ENCODE results near the gene PLK4.
"Not testable (repeated sequence)": the region's sequence is repeated elsewhere in the genome, so short reads cannot be mapped to it uniquely, and the experiment has no call there.

Gene PLK4

GRCh38 chr4:127905029-127905428 lies 24.3 kb downstream of the PLK4 start:
- DNase-seq (ENCODE audit: low read depth in 2 of 2), result no peak

GRCh38 chr4:127916512-127916911 lies 35.8 kb downstream of the PLK4 start:
- no peak for DNase-seq (ENCODE audit: low read depth in 2 of 2)

GRCh38 chr4:127917151-127917550 lies 36.5 kb downstream of the PLK4 start:
- DNase-seq (ENCODE audit: low read depth in 2 of 2), result no peak

GRCh38 chr4:127920521-127920920 lies 39.8 kb downstream of the PLK4 start:
- no peak for DNase-seq (ENCODE audit: low read depth in 2 of 2)

GRCh38 chr4:127922226-127922625 lies 41.5 kb downstream of the PLK4 start:
- no peak for DNase-seq (ENCODE audit: low read depth in 2 of 2)

- DNase-seq (ENCODE audit: low read depth in 2 of 2), result not testable (repeated sequence)
These were observed 45.0 kb downstream of the PLK4 start for GRCh38 chr4:127925720-127926119.

- DNase-seq (ENCODE audit: low read depth in 2 of 2), result no peak
These were observed 49.5 kb downstream of the PLK4 start for GRCh38 chr4:127930175-127930574.

- not testable (repeated sequence) for DNase-seq (ENCODE audit: low read depth in 2 of 2)
These were observed 51.1 kb downstream of the PLK4 start for GRCh38 chr4:127931836-127932235.

GRCh38 chr4:127936974-127937373 lies 56.3 kb downstream of the PLK4 start:
- DNase-seq (ENCODE audit: low read depth in 2 of 2), result no peak

Data from stimulated activated CD4-positive, alpha-beta T cell treated with anti-CD3 and anti-CD28 coated beads, Interleukin-4, amount 100 ng/mL, for 48 hours (primary cell).